PC-9 (cell line): ENCODE results near the gene ACSF2.

Experiments
- CTCF ChIP-seq: fragments of 200-600 bp; sonication (generic); conservative IDR thresholded peaks from 2 replicates; pipeline ENCODE4 v1.6.1; 2017; ENCODE audit warnings: mixed run types, antibody characterized with exemption, mild to moderate bottlenecking, moderate library complexity
- EZH2 ChIP-seq: fragments of 200-600 bp; sonication (generic); IDR thresholded peaks from 2 replicates; pipeline ENCODE4 v1.8.0; 2017; ENCODE audit warnings: antibody characterized with exemption, low read depth

- TF ChIP-seq EZH2 (no peak), CTCF (no peak)
Observed at GRCh38 chr17:50444841-50445715, 19.1 kb downstream of the ACSF2 start.
